ACHN (cell line): Measurements from ENCODE around the gene CXCL8.

ENCODE experiments used
- DNase-seq: peaks from one replicate; pipeline ENCODE4 v3.0.0-alpha.2; 2015
- in situ Hi-C: cut with HindIII; loops from 2 replicates; pipeline ENCODE4 v1.10.0; 2017; ENCODE audit warnings: low sequenced_read_pairs, low pct_ligation_motif_present, low pct_unique_long_range_greater_than_20kb

The CXCL8 gene

DNA sequence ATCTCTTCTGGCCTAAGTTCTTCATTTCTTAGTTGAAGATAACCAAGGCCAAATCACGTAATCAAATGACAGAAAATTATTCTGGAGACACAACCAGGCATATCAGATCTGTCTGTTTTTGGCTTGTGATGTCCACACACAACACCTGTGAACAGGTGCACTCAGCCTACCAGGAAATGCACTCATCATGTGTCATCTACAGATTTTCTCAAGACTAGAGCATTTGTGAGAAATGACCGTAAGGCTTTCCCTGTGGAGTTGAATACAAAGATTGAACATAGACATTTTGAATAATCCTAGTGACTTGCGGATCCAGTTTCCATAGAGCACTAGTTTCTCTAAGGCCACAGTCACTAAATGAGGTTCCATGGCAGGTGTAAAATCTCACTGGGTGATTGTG lies 26.7 kb upstream of the CXCL8 start:
- DNase-seq, result no peak
- in situ Hi-C loops, result no loop called here

DNA sequence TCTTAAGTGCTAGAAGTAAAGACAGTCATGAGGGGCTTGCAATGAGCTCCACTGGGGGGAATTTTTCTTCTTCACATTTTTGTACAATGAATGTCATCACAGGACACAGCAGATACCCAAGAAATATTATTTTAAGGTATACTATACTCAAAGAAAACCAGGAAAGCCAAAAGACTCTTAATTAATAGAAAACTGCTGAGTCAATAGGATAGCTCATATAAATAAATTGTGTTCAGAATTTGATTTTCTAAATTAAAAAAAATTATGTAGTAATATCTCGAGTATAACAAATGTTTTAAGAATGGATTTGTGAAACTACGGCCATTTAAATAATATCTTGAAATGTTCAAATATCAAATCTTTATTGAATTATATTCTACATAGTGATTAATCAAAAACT lies 25.7 kb upstream of the CXCL8 start:
- in situ Hi-C loops, result no loop called here
- DNase-seq, result no peak

DNA sequence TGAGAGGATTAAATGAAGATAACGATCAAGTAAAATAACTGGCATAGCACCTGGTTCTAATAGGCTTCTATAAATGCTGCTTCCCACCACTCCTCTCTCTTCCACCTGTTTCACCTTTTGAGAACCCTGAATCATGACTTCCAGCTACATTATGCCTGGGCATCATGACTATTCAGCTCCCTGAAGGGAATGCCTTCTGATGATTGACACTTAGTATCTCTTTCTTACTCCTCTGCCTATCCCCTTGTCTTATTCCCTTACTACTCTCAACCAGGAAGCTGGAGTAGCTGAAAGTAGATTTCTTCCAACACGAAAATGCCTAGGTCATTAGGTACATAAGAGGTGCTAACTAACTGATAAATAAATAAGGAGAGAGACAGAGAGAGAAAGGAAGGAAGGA lies 24.7 kb upstream of the CXCL8 start:
- in situ Hi-C loops, result no loop called here
- no peak for DNase-seq

DNA sequence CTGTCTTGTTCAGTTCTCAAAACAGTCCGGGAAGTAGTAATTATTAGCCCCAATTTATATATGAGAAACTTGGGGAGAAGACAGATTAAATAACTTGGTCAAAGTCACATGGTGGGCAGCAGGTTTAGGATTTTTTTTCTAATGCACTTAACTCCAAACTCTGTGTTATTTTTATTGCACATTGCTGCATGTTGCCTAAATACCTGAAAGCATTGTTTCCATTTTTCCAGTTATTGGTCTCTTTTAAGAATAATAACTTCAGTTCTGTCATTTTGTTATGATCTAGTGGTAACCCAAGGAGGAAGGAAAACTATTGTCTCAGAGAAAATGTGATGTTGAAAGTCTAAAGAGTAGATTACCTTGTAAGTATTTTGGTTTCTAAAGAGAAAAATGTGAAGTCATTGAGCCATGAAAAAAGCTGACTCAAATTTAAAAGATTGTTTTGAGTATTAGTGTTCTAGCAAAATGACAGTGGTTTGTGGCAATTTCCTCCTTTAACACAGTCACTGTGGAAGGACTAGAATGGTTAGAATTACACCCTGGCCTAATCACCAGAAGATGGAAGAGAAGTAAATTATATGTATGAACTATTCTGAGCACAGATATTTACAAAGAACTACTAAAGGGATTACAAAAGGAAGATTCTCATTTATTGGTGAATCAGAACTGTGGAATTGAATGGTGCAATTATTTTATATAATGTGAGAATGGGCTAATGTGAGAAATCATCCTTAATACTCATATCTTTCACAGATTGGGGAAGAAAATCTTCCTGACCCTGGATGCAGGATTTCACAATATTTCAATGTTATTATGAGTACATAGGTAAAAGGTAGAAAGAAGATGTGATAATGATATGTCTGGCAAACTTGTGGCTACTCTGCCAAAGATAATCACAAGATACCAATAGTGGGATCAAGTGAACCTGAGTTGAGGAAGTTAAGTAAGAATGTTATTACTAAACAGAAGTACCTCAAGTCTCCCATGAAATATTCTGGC lies 21.7 kb upstream of the CXCL8 start:
- DNase-seq, result no peak
- in situ Hi-C loops, result no loop called here

DNA sequence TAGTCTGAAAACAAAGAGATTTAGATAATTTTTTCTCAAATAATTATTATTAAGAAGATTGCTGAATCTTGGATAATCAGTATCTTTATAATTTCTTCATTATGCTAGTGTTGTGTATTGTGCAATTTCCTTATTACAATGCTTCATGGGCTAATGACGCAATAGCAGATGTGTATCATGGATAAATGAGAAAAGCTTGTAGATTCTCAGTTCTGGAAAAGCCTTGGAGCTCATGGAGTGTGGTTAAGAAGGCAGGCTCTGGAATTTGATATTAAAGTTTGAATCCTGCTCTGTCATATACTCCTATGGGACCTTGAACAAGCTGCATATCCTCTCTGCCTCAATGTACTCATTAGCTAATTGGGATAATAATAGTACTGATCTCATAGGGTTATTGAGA lies 18.9 kb upstream of the CXCL8 start:
- in situ Hi-C loops, result no loop called here
- no peak for DNase-seq

DNA sequence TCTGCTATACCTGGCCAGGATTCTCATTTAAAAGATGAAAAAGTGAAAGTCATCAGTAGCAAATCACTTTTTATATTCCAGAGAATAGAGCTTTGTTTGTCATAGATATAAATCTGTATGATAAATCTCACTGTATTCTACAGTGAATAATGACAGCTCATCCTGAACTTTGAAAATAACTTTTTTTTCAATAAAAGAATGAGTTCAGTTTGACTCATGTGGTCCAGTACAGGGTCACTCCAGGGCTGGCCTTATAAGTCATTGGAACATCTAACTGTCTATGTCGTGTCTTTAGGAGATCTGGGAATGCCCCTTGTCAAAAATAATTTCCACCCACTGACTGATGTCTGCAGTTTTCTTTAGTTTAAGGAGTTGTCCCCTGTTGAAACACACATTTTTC lies 18.5 kb upstream of the CXCL8 start:
- in situ Hi-C loops, result no loop called here

DNA sequence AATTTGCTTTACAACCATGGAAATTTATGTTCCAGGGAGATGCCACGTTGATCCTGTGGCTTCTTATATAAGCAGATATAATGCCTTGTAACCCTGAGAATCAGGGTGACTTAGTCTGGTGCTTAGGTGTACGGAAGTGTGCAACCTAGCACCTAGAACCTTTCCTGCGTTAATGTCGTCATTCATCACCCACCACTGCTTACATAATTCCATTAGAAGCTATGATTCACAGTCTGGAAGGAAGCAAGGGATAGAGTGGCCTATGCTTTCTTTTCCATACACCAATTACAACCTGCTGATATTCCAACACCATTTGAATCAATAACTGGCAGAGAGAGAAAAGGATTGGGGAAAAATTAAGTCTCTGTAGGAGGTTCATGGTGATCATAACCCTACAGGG lies 17.3 kb upstream of the CXCL8 start:
- in situ Hi-C loops, result no loop called here
- no peak for DNase-seq

More for the DNA sequence above, 18.5 kb upstream of the CXCL8 start:
- DNase-seq, result no peak

DNA sequence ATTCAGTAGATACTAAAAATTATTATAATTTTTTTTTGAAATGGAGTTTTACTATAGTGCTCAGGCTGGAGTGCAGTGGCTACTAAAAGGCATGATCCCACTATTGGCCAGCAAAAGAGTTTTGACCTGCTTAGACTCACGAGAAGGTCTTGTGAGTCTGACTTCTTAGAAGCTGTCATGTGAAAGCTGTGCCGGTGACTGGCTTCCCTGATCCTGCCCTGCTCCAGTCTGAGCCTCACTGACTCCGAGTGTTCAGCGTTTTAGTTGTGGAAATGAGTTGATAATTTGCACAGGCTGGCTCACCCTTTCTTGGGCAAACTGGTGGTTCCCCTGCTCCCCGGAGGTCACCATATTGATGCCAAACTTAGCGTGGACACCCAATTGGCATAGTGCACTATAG lies 16.4 kb upstream of the CXCL8 start:
- in situ Hi-C loops, result no loop called here
- peak; percentile 67 for DNase-seq

DNA sequence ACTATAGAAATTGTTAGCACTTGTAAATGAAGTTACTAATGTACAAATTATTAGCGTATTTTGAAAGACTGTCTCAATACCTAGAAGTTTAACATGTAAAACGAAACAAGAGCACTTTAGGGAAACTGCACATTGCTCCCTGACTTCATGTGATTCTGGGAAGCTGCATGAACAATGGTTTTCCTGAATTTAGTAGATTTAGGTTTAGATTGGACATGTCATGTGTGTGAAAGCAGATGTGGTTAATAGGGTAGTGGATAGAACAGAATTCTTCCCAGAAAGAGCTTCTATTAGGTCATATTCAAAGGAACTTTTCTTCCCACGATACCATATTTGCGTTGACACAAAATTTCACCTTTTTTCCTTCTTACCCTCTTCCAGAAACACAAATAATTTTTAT lies 14.9 kb upstream of the CXCL8 start:
- in situ Hi-C loops, result no loop called here

DNA sequence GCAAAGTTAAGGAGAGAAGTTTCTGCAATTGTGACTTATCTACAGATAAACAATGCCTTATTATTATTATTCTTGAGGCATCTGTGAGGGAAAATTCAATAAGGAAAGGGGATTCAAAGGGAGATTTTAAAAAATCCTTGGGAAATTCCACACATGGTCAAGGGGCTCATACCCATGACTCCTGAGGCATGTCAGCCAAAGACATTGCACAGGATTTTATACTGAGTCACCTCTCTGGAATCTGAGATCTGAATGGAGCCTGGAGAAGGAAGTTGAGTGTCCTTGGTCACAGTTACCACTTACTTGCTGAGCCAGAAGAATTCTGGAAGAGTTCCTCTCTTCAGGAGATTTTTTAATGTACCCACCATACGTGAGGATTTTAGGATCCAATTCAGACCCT lies 14.4 kb upstream of the CXCL8 start:
- in situ Hi-C loops, result no loop called here
- DNase-seq, result peak; percentile 98

More for the DNA sequence above, 14.9 kb upstream of the CXCL8 start:
- no peak for DNase-seq

DNA sequence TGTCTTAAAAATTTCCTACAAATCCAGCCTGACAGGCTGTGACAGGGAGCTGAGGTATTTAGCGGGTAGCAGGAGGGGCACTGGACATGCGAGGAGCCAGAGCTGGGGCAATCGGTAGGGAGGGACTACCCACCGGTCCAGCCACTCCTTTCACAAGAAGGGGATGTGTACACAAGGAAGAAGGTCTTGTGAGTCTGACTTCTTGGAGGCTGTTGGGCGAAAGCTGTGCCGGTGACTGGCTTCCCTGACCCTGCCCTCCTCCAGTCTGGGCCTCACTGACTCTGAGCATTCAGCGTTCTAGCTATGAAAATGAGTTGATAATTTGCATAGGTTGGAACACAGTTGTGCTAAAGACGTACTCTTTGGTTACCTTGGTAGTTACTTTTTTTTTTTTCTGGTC lies 12.7 kb upstream of the CXCL8 start:
- in situ Hi-C loops, result no loop called here
- peak; percentile 89 for DNase-seq

DNA sequence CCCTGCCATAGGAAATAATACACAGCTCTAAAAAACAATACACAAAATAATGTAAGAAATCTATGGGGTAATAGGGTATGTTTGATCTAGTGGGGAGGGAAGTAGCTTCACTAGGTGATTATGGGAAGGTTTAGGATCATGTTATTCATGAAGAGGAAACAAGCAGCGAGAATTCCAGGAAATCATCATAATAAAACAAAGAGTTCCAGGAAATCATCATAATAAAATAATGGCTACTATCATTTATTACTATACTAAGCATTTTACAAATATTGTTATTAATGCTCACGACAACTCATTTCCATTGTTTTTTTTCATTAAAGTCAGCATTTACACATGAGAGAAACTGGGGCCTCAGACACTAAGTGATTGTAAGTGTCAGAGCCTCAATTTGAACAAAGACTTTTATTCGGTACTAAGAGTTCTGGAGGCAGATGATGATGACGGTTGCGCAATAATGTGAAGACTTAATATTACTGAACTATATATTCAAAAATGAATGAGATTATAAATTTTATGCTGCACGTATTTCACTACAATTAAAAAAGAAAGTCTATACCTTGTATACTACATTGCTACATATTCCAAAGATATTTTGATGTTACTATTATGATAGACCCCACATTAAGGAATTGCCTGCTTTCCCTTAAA lies 12.2 kb upstream of the CXCL8 start:
- DNase-seq, result no peak
- in situ Hi-C loops, result no loop called here

DNA sequence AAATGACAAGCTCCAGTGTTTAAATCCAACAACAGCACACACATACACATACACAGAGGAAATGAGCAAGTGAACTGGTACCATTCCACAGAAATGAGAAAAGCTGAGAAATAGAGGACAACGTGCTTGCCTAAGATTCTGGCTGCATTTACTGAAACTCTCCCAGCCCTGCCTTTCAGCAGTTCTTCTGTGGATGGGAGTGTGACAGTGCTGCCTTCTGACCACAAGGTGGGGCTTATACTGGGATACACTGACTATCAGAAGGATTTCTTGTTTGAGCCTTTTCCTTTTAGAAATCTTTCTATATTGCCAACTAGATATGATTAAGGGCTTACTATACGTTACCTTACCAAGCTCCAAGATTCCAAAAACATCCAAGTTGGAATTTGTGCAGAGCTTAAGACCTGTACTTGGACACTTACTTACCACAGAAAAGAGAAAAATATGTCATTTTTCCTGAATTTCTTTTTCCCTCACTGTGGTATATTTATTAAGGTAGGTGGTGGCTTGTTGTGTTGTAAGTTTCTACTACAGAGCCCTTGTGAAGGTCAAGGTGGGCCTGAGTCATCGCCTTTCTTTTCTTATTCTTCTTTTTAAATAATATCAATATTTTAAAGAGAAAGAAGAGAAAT lies 10.7 kb upstream of the CXCL8 start:
- in situ Hi-C loops, result no loop called here

DNA sequence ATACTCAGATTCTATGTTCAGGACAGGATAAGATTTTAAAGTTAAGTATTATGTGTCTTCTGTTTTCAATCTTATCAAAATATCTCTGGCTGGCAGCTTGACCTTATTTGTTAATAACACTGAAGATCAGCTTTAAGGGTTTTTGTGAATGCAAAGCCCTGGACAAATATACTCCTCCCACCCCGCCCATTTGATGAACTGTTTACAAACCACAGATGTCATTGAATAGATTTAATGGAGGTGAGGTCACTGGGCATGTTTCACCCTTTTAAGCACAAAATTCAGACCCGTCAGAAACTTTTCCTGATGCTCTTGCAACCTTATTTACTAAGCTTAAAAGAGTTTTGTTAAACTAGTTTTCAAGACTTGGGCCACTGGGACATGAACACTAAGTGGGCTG lies 10.1 kb upstream of the CXCL8 start:
- in situ Hi-C loops, result no loop called here
- DNase-seq, result no peak

More for the DNA sequence above, 10.7 kb upstream of the CXCL8 start:
- DNase-seq, result peak; percentile 78

DNA sequence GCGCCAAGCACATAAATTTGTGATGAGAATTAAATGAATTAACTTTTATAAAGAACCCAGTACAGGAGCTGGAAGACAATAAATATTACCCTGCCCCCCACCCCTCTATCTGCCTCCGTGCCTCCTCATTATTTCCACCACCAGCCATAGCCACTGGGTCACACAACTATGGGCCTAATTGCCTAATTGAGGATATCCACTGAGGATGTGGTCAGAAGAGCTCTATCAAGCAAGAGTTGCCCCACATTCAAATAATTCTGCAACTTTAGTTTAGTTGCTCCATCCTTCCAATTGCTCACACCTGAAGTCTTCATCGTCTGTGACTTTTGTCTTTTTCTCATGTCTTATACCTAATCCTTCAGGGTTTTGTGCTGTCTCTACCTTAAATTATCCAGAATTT lies 9.5 kb upstream of the CXCL8 start:
- no peak for DNase-seq
- in situ Hi-C loops, result no loop called here

DNA sequence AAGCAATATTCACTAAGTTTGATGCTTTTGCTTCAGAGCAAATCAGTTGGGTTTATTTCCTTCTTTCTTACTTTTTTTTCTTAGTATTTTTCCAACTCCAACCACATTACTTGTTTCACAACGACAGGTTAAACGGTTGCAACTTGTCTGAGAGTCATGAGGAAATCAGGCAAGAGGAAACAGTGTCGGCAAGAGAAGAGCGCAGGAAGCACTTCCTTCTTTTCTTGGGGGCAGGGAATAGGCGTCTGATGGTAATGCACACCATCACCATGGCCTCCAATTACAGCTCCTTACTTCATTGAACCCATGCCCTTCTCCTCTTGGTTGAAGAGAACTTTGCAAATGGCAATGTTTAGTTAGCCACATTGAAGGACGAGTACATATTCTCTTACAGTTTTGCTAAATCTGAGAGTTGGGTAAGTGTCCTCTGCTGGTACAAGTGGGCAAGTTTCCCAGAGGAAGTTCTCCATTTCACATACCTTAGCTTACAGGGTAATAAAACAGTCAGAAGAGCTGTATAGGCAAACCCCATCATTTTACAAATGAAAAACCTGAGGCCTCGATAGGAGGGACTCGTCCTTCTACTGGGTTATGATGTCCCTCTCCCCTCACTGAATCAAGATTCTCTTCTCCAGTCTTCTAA lies 8.3 kb upstream of the CXCL8 start:
- no peak for DNase-seq
- in situ Hi-C loops, result no loop called here

DNA sequence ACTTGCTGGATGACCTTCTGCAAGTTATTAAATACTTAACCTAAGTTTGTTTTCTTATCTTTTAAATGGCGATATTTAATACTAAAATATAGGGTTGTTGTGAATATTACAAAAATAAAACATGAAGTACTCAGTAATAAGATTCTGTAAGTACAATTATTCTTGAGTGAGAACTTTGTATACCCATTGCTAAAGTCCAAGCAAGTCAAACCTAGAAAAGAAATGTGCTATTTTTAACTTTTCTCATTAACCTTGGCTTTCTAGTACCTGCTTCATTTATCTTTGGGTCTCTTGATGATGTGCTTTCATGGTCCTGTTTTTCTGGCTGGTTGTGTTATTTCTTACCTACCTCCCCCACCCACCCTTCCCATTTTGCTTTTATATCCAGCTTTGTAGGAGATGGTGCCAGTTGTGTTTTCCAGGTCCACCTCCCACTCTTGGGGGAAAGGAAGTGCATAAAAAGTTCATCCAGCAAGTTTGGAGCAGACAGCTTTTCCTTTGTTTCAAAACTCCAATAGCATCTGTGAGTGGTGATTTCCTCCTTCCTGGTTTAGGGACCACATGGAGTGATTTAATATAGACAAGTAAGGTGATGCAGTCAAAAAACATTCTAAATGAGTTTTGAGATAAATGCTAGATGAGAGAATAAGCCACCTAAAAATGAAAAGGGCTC lies 7.5 kb upstream of the CXCL8 start:
- no peak for DNase-seq

DNA sequence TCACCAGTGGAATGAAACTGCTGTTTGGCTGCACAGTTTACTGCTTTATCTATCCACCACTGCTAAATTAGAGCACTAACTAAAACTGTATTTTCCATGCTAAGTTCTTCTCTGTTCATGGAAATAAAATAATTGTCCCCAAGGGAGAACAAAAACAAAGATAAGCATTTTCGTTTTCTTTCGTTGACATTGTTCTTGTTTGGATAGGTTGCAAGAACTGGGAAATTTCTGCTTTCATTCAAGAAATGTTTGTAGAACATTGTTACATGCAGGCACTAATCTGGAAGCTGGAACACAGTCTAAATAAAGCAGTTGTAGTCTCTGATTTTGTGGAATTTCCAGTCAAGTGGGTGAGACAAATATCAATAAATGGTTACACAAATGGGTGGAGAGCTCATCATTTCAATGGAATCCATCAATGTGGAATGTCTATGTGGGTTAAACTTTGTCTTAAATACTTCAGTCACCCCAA lies 5.8 kb upstream of the CXCL8 start:
- no peak for DNase-seq
- in situ Hi-C loops, result no loop called here

More for the DNA sequence above, 7.5 kb upstream of the CXCL8 start:
- in situ Hi-C loops, result no loop called here
